Erythroblast (primary cell): ENCODE results near the gene TWIST2.

Experiments
- GATA1 ChIP-seq: IDR thresholded peaks from 2 replicates; pipeline ENCODE4 v1.6.1; 2011; ENCODE audit warnings: low read depth, mild to moderate bottlenecking, control low read depth, low read length, moderate library complexity
- POLR2A ChIP-seq: IDR thresholded peaks from 2 replicates; pipeline ENCODE4 v1.6.1; 2011; ENCODE audit warnings: mild to moderate bottlenecking, low read length

DNA sequence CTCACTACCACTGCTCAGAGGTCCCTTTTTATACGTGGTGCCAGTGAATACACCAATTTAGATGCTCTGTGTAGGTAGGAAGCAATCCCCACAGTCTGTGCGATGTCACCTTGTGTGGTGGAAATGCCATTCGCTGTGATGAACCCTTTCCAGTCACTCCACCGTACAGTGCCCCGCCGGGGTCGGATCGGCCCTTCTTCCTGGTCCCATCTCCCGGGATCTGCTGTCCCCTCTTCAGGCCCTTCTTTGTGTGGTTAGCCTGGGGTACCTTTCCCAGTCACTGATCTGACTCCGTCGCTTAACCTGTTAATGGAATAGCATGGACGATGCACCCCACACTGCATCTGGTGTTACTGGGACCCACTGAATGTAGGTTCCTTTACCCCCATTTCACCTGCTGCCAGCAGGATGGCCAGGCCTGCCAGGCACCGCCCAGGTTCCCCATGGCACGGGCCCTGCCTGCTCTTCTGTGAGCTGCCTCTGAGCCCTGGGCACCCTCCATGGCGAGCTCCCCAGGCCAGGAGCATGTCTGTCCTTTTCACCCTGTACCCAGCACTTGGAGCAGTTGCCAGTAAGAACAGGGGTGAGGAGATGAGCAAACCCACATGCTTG is 18.0 kb downstream of the TWIST2 start:
- TF ChIP-seq POLR2A, result no peak
- no peak for TF ChIP-seq GATA1
